ENCODE data around the gene SLAMF9. TPM values are rescaled to one million over a fixed set of nuclear protein-coding genes. Genes with fewer than 3 reads are reported as not detected.

Gene SLAMF9
- total RNA-seq, 1 experiment from 2014 or later = not detected

GRCh38 chr1:159939678-159940002, 14.4 kb downstream of the SLAMF9 start:
- no peaks in the 10 kb centered on the region for H3K9me3 ChIP-seq (ENCODE audit: control insufficient read depth in 1 of 2, insufficient read depth in 1 of 2, low read depth in 1 of 2, low read length in 2 of 2)
- no peaks in the 10 kb centered on the region for H3K9me2 ChIP-seq (ENCODE audit: insufficient read depth)
- RAD21 ChIA-PET (ENCODE audit: low non-redundant PET in 1 of 2, low total read pairs in 2 of 2, uncharacterized antibody in 2 of 2, unreplicated experiment in 2 of 2) = interaction anchor here in 1 of 2 experiments (1.4 kb wide), 1 partner anchor 68 kb away, joined by 5 read pairs; no protein-coding TSS in a partner anchor
- ATAC-seq (no peak), DNase-seq (ENCODE audit: low read depth, low spot score) (no peak)
- H3K9ac ChIP-seq (ENCODE audit: low read length) = no peak overlapping the region
- H2AFZ ChIP-seq (ENCODE audit: low read depth, low read length, poor library complexity, severe bottlenecking) = no peak overlapping the region
- H3K27ac ChIP-seq (ENCODE audit: low read depth, low read length) = no peak overlapping the region
- H3K36me3 ChIP-seq (ENCODE audit: control insufficient read depth in 1 of 2, insufficient read depth in 2 of 2, low read length in 2 of 2) = 0 out of 4 replicates have a peak, but pooled peaks cover 0 to 2% of the 10 kb centered on the region in 2 experiments
- H3K4me1 ChIP-seq (ENCODE audit: control insufficient read depth in 1 of 2, insufficient read depth in 2 of 2, low read length in 2 of 2) = peaks cover 6 to 17% of the 10 kb centered on the region in 2 experiments
- no peaks in the 10 kb centered on the region for H4K20me1 ChIP-seq (ENCODE audit: insufficient read depth)
- H3K27me3 ChIP-seq (ENCODE audit: insufficient read depth, low read length) = no peaks in the 10 kb centered on the region
- intact Hi-C loops (cut with micrococcal nuclease) = no loop called here
- BruUV-seq (replicated peaks) = no TSS peak
- CTCF ChIA-PET = interaction anchor here (10.1 kb wide), 1 partner anchor 67 kb away, joined by 170 read pairs; no protein-coding TSS in a partner anchor
- TF ChIP-seq POLR2A (IDR thresholded peaks at IDR 0.05; ENCODE audit: borderline replicate concordance, extremely low read depth, insufficient read depth, insufficient read length) = no peak
- TF ChIP-seq EGR1 (IDR thresholded peaks at IDR 0.05; ENCODE audit: low read depth) = no peak
- TF ChIP-seq SP1 (IDR thresholded peaks at IDR 0.05; ENCODE audit: low read depth) = no peak
- TF ChIP-seq ELF1 (IDR thresholded peaks at IDR 0.05; ENCODE audit: borderline replicate concordance, low read depth) = no peak
- TF ChIP-seq JUND (IDR thresholded peaks at IDR 0.05) = no peak
- no peak for TF ChIP-seq ZFX (IDR thresholded peaks at IDR 0.05)
- TF ChIP-seq REST (IDR thresholded peaks at IDR 0.05; ENCODE audit: low read depth) = no peak
- H3K79me2 ChIP-seq (ENCODE audit: insufficient read depth, low read length) = no peaks in the 10 kb centered on the region
- no peak overlapping the region for H3K4me3 ChIP-seq (replicated peaks in 1 of 2; ENCODE audit: low read depth in 1 of 2, low read length in 2 of 2)
- no peak overlapping the region for H3K4me2 ChIP-seq (ENCODE audit: low read length)
- POLR2A ChIA-PET = interaction anchor here (1.0 kb wide), 1 partner anchor 68 kb away, joined by 3 read pairs; no protein-coding TSS in a partner anchor
